GM21360 (cell line): ENCODE data around the gene FRMD3.
A peak's percentile ranks its signal among the peaks of the same experiment; 100 is the strongest.

Source experiments
- ATAC-seq: cut with Tn5 transposase; IDR thresholded peaks from one replicate; pipeline ENCODE4 v1.9.1; 2021; ENCODE audit warnings: mild to moderate bottlenecking, moderate library complexity; ENCODE audit not compliant: unreplicated experiment

Gene FRMD3

DNA sequence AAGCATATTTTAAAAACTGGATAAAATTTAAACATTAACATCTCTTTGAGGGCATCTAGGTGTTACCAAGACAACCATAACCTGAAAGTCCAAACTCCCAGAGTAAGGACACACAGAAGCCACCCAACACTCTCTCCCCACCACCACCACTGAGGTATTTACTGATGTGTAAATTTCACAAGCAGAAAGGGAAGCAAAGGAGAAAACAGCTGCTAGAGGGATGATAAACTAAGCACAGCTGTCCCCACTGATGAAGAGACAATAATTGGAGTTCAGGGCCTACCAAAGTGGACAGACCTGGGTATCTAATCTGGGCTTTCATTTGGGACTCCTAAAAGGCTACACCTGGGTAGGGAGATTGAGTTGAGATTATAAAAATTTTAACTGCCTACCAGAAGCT, 63.6 kb downstream of the FRMD3 start:
- no peak for ATAC-seq

GRCh38 chr9:83473488-83473971, 64.7 kb downstream of the FRMD3 start:
- peak; percentile 94 for ATAC-seq

DNA sequence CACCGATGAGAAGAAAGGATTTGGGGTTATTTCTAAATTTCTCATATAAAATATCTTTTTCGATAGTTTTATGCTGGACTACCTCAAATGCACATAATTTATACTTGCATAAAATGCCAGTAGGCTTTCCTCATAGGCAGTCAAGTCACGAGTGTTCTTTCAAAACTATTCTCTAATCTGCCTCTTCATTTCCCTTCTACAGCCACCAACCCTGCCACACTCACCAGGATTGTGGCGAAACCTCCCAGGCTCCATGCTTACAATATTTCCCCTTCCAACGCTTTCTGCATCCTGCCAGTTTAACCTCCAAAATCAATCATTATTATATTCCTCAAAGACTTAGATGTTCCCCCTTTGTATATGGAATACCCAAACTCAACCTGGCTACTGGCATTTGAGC, 65.4 kb downstream of the FRMD3 start:
- no peak for ATAC-seq

- no peak for ATAC-seq
These were observed 66.0 kb downstream of the FRMD3 start for GRCh38 chr9:83472221-83472665.

- ATAC-seq = no peak
These were observed 67.0 kb downstream of the FRMD3 start for GRCh38 chr9:83471241-83471640.

GRCh38 chr9:83469722-83470121, 68.5 kb downstream of the FRMD3 start:
- ATAC-seq = no peak

DNA sequence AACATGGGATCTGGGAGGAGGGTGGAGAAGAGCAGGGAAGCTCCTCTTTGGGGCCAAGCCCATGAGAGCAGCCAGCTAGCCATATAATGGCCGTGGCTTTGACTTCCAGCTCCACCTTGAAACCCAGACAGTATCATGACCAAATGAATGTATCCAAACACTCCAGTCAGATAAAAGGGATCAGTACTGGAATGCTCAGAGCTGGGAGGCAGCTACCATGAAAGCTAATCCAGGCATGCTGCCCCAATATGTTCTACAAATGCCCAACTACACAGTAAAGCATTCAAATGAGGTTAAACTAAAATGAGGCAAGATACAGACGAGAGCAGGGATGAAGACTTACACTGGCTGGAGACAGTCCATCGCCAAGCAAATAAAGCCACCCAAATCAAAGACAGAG, 69.4 kb downstream of the FRMD3 start:
- no peak for ATAC-seq

DNA sequence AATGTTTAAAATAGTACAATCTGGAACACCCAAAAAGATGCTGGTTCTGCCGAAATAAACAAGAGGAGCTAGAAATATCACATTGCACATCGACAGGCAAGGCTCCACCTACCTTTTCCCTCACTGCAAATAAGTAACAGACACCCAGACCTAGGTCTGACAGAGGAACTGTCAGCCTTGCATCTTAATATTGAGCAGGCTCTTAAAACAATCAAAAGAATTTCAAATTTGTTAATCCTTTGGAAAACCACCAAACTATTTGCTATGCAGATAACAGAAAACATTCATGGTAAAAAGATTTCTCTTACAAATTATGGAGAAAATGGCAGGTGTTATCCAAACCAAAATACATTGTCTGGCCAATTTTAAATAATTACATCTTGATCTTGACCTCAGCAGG, 71.3 kb downstream of the FRMD3 start:
- no peak for ATAC-seq

DNA sequence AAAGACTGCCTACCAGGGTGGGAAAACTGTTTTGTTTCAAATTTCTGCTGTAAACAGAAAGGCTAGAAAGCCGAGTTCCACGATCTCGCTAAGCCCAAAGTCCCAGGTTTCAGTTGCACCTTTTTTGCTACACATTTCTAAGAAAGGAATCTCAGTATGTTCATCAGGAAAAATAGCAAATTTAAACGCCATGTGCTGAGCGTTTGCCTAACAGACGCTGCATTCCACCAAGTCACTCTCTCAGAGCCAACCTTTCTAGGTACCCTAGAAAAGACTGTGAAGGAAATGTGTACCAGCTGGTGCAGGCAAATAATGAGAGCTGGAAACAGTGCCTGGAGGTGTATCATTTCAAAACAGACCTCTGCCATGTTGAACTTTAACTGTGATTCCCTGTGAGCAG, 71.8 kb downstream of the FRMD3 start:
- no peak for ATAC-seq

DNA sequence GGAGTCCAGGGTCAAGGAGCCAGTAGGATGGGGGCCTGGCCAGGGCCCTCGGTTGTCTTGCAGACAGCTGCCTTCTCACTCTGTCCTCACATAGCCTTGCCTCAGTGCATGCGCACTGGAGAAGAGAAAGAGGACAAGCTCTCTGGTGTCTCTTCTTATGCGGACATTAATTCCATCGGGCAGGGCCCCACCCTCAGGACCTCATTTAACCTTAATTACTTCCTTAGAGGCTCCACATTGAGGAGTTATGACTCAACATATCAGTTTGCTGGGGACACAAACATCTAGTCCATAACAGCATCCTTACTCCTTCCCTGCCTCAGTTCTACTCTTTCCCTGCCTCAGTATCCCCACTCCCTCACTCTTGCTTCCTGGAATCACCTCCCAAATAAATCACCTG, 78.4 kb downstream of the FRMD3 start:
- no peak for ATAC-seq

DNA sequence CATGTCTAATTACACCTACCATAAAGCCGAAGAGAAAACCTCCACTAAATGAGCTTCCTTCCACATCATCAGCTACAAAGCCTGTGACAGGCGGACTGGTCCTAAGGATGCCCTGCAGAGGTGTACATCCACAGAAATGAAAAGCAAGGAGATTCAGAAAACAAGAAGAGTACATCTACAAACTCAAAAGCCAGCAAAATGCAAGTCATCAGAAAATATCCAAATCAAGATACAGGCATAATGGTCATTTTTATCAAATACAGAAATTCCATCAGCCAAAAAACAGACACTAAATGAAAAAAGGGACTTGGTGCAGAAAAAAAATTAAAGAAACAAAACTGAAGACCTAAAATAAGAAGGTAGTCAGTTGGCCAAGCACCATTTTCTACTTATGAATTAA, 79.7 kb downstream of the FRMD3 start:
- no peak for ATAC-seq

GRCh38 chr9:83457005-83457404, 81.2 kb downstream of the FRMD3 start:
- ATAC-seq = no peak

GRCh38 chr9:83456226-83456625, 82.0 kb downstream of the FRMD3 start:
- ATAC-seq = no peak

DNA sequence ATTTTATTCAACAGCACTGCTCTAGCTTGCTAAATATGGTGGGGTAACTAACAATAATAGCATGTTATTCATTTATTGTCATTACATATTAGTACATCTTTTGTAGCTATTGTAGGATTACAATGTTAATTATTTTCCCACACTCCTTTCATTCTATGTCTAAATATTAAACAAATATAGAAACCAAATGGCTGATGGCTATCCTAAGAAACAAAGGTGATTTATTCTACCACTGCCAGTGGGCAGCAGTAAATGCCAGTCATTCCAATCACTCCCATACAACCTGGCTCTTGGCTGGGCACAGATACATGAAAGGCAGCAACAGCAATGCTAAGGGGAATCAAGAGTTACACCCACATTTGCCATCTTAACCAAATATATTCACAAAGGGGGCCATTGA, 84.1 kb downstream of the FRMD3 start:
- no peak for ATAC-seq

GRCh38 chr9:83451308-83451707, 86.9 kb downstream of the FRMD3 start:
- no peak for ATAC-seq

DNA sequence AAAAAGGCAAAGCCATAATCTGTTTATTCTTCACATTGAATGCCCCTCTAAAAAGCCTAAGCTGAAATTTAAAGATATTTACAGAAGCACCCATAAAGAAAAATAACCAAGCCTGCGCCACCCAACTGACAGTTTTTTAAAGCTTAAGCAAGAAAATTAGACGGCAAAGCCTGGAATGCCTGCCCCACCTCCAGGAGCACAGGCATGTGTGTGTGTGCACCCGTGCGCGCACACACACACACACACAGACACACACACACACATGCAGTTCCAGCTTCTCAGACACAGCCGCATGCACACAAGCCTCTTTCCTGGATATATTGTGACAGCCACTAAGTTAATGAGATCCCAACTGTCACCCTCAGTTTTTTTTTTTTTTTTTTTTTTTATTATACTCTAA, 88.2 kb downstream of the FRMD3 start:
- no peak for ATAC-seq

DNA sequence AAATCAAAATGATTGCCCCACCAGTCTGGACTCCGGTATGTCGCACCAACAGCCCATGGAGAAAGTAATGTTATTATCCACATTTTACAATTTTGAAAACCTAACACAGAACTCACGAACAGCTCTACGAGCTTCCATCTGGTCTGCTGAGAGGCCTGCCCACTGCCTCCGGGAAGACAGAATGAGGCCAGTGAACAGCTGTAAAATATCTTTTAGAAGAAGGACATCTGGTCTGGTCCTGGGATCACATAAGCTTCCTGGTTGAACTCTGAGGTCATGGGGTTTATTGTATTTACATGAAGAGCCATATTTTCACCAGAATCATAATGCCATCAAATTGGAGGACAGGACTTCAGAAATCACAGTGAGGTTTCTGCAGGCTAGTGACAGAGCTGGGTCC, 89.0 kb downstream of the FRMD3 start:
- no peak for ATAC-seq

DNA sequence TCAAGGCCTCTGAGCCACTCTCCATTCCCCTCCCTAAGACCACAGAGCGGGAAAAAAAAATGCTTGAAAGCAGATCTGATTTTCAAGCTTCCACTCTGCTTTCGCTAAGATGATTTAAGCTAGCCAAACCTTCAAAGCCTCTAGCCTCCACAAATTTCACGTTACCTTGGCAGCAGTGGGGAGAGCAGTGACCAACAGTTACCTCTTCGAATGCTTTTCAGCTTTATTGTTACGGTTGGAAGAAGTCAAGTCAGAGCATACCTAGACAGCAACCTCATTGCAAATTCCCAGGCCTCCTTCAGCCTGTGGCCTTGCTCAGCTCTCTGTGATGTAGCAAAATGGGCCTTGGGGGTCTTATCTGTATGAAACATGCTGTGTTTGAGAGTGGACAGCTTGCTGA, 89.6 kb downstream of the FRMD3 start:
- no peak for ATAC-seq

DNA sequence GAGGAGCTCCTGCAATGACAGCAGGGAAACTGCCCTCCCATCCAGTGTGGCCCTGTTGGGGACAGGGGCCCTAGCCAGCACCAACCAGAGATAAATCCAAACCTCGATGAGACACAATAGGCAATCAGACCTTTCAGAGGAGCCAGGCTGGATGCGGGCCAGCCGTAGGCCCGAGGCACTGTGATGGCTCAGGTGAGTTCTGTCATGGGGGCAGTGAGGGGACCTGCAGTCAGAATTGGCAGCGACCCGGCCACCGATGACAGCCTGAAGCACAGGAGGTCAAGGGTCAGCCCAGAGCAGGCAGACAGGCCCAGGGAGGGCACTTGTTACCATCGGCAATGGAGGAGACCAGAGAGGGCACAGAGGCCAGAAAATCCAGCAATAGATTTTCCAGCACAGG, 90.8 kb downstream of the FRMD3 start:
- ATAC-seq = no peak

DNA sequence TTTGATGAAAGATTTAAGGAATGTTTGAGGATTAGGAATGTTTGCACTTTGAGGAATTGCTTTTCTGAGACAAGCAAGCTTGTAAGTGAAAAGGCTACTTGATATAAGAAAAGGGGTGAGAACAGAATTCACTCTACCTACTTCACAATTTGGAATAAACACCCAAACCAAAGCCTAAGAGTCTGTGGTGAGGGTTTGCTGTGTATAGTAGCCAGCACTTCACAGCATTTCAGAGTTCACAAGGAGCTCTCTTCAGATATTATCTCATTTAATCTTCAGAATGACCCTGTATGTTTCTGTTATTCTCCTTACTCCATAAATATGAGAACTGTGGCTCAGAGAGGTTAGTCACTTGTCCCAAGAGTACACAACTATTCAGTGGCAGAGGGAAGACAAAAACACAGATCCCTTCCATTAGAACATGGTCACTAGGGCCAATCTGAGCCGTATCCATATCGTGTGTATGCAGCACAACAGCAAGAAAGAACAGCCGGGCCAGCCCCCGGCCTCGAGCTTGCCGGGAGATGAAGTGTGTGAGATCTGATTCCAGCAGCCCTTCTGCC, 92.4 kb downstream of the FRMD3 start:
- ATAC-seq = no peak

GRCh38 chr9:83444110-83444509, 94.1 kb downstream of the FRMD3 start:
- no peak for ATAC-seq

GRCh38 chr9:83441390-83441789, 96.8 kb downstream of the FRMD3 start:
- ATAC-seq = no peak

- ATAC-seq = no peak
These were observed 97.6 kb downstream of the FRMD3 start for GRCh38 chr9:83440641-83441040.
